HG03457 (cell line): ENCODE results near the gene CAVIN1.
"Not testable (repeated sequence)": the region's sequence is repeated elsewhere in the genome, so short reads cannot be mapped to it uniquely, and the experiment has no call there.

ENCODE experiments used
- ATAC-seq: cut with Tn5 transposase; IDR thresholded peaks from one replicate; pipeline ENCODE4 v1.9.1; 2021; ENCODE audit warnings: moderate number of reproducible peaks; ENCODE audit not compliant: unreplicated experiment

Gene CAVIN1

DNA sequence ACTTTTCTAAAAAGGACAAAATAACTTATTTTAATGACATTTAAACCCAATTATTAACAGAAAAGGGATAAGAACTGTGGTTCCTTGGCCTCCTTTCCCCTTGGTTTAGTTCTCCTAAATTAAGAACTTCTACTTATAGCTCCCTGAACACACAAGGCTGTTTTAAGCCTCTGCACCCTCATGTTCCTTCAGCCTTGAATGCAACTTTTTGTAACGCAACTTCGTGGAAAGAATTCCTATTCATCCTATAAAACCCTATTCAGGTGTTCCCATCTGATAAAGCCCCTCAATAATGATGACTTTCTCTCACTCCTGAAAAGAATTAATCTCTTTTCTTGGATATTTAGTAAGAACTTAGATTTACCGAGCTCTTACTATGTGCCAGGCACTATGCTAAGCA, 41.2 kb downstream of the CAVIN1 start:
- ATAC-seq, result no peak

DNA sequence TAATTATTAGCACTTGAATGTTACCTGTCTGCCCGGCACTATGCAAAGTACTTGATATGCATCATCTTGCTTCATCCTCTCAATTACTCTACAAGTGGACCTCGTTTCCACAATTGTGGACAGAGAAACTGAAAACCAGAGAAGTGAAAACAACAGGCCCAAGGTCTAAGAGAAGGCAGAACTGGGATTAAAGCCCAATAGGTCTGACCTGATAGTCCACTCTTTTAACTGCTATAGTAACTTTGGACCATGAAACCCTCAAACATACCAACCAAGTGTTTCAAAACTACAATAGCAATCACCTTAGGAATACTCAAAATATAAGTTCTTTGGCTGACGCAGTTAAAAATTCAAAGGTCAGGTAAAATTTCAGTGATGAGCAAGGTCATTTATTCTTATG, 42.1 kb downstream of the CAVIN1 start:
- ATAC-seq, result no peak

DNA sequence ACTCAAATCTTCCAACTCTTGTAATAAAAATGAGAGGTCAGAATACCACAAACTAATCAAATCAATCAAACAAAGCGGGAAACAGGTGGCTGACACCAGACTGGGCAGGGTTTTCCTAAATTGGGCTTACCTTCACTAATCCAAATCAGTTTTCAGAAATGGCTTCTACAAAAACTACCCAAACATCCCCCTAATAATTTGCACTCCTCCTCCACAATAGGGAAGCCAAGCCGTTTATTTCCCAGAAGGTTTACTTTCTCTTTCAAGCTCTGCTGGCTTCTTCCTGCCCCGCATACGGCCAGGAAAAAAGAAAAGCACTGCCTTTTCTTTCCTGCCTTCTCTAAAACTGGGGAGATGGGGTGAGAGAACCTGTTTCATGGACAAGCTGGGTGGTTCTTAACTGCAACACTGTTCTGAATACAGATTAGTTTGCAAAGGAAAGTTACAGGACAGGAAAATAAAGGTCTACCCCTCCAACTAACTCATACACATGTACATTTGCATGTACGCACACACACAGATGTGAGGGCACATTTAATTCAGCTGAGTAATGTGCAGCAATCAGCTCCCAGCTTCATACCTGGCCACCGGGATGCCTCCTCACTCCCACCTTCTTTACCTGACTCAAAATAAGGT, 44.0 kb downstream of the CAVIN1 start:
- no peak for ATAC-seq

GRCh38 chr17:42378359-42378958, 44.6 kb downstream of the CAVIN1 start:
- no peak for ATAC-seq

DNA sequence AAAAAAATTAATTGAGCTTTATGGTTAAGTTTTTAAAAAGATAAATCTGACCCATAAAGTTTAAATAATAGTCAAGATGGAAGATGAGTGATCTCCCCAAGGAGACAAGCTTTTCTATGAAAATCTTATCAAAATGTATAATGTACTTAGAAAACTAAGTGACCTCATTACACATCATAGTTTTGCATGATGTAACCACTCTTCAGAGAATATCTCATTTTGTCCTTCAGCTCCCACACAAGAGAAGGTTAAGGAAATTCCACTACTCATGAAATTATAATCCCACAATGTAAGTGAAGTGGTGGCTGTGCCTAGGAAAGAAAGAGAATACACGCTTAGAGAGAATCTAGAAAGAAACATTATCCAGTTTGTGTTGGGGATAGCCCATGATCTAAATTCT, 49.2 kb downstream of the CAVIN1 start:
- ATAC-seq, result no peak

DNA sequence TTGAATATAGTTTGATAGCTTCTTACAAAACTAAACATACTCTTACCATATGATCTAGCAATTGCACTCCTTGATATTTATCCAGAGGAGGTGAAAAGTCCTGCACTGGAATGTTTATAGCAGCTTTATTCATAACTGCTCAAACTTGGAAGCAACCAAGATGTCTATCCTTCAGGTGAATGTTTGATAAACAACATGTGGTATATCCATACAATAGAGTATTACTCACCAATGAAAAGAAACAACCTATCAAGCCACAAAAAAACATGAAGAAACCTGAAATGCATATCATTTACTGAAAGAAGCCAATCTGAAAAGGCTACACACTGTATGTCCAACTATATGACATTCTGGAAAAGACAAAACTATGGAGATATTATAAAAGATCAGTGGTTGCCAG, 50.9 kb downstream of the CAVIN1 start:
- no peak for ATAC-seq

GRCh38 chr17:42368797-42369561, 54.1 kb downstream of the CAVIN1 start:
- ATAC-seq, result not testable (repeated sequence)

DNA sequence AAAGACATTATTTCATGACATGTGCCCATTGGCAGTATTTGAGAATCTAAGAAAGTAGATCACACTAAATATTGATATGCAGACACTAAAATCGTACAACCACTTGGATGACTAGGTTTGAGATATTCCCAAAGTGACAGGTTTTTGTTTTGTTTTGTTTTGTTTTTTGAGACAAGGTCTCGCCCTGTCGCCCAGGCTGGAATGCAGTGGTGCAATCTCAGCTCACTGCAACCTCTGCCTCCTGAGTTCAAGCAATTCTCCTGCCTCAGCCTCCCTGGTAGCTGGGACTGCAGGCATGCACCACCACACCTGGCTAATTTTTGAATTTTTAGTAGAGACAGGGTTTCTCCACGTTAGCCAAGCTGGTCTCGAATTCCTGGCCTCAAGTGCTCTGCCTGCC, 54.7 kb downstream of the CAVIN1 start:
- ATAC-seq, result not testable (repeated sequence)

- ATAC-seq, result not testable (repeated sequence)
Measured at GRCh38 chr17:42366176-42367023, 56.7 kb downstream of the CAVIN1 start.

GRCh38 chr17:42365136-42365535, 57.9 kb downstream of the CAVIN1 start:
- no peak for ATAC-seq

- no peak for ATAC-seq
Measured at GRCh38 chr17:42363767-42364585, 59.1 kb downstream of the CAVIN1 start.

DNA sequence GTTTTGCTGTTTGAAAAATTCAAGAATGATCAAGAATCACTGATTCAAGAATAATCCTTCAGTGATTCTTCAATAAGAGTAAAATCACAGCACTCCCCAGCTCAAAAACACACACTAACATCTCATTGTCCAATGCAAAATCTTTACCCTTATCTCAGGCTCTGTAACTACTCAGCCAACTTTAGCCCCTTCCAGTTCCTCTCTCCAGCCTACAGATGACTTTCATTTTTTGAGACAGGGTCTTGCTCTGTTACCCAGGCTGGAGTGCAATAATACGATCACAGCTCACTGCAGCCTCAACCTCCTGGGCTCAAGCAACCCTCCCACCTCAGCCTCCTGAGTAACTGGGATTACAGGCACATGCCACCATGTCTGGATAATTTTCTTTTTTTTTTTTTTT, 59.8 kb downstream of the CAVIN1 start:
- ATAC-seq, result no peak

DNA sequence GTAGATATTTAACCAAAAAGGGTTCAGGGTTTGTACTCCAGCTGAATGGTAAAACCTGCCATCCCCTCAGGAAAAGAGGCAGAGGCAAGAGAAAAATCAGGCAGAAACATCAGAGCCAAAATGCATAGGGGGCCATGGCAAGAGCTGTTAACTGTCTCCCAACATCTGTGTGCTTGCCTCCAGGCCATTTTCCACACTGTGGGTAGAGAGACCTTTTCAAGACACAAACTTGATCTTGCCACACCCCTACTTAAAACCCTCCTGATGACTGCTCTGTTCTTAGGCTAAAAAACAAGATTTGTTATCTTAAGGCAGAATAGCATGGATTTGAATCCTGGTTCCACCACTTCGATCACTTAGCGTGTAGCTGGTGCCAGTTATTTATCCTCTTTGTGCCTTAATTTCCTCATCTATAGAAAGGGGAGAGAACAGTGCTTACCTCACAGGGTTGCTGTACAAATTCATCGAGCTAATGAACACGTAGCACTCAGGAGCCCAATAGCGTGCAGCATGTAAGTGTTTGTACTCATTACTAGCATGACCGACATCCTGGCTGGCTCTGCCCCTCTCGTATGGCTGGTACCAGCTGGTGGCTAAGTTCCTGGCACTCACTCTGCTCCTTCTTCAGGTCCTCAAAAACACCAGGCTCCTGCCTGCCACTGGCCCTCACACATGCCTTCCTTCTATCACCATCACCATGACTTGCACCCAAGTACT, 60.7 kb downstream of the CAVIN1 start:
- ATAC-seq, result no peak

GRCh38 chr17:42361781-42362186, 61.3 kb downstream of the CAVIN1 start:
- no peak for ATAC-seq

- ATAC-seq, result not testable (repeated sequence)
Measured at GRCh38 chr17:42360388-42360787, 62.7 kb downstream of the CAVIN1 start.

DNA sequence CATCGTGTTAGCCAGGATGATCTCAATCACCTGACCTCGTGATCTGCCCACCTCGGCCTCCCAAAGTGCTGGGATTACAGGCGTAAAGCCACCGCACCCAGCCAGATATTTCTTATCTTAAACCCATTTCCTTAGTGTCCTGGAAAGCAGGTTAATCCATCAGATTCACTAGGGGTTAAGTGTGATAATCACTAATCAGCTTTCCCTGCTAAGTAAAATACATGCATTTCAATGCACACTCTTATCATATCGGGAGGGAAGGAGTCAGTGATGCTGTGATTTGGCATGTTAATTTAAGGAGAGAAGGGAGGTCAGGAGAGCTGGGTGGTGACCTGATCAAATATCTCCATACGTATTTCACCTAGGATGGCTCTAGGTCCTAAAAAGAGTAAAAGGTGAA, 63.9 kb downstream of the CAVIN1 start:
- ATAC-seq, result no peak

GRCh38 chr17:42358434-42358833, 64.6 kb downstream of the CAVIN1 start:
- ATAC-seq, result no peak

DNA sequence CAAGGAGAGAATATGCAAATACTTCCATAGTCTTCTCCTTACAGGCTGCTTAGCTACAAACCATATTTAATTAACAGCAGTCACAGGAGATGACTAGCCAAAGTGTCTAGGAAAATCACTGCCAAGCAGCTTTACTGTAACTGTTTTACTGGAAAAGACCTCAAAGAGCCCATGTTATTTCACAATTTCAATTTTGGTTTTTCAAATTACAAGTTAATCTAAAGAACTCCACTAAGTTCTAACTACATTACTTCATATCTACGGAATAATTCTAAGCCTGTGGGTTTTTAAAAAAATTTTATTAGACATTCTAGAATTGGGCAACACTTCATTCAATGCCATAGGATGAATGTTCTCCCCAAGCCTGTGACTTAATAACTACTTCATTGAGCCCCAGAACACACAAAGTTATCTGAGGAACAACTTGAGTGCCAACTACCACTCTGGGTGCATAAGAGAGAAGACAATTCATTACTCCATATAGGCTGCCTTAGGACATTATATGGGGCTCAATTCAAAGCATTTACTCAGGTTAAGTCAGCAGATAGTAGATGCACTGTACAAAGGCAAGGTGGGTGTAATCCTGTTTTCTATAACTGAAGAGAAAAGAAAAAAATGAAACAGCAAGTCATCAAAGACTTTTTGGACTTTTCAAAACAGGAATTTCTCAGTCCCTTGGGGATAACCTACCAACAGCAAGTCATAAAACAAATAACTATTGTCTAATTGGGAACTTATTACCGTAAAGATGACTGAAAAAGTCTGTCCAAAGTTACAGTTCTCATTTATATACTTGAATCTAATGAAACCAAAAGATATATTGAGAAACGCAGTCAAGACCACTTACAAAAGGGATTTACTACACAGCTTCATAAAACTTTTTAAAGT, 67.9 kb downstream of the CAVIN1 start:
- no peak for ATAC-seq
